Measurements from ENCODE around the gene CUL7.
A peak's percentile ranks its signal among the peaks of the same experiment; 100 is the strongest.

CUL7 gene

GRCh38 chr6:43076464-43077332 is 23.0 kb upstream of the CUL7 start:
- no peak for DNase-seq

GRCh38 chr6:43075670-43076463 is 22.2 kb upstream of the CUL7 start, which contains the start of gene PTK7:
Gene PTK7, plus strand, starts transcription at chr6:43076314. Its CDS starts 175 bp downstream, at chr6:43076489.
- peak; percentile 12 for DNase-seq

- DNase-seq = no peak
Measured at GRCh38 chr6:43074847-43075669, 21.4 kb upstream of the CUL7 start.

DNA sequence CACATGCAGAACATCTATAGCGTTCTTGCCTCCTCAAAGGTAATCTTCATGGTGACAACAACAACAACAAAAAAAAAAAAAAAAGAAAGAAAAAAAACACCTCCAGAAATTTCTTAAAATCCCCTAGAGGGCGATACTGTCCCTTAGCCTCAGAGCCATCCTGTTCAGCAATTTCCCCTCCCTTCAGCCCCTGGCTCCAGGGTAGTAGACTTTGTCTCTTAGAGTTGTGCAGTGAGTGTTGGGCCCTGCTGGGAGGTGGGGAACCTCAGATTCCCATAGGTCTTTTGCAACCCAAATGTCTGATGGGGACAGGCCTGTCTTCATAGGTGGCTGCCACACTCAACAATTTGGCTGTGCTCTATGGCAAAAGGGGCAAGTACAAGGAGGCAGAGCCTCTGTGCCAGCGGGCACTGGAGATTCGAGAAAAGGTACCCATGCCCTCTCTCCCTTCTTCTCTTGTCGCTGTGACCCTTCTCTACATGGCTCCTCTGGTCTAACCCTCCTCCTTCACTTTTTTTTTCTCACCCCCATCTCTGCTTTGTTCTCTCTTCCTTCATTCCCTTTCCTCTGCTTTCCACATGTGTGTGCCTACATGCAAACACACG is 16.5 kb upstream of the CUL7 start:
- DNase-seq = peak; percentile 23

DNA sequence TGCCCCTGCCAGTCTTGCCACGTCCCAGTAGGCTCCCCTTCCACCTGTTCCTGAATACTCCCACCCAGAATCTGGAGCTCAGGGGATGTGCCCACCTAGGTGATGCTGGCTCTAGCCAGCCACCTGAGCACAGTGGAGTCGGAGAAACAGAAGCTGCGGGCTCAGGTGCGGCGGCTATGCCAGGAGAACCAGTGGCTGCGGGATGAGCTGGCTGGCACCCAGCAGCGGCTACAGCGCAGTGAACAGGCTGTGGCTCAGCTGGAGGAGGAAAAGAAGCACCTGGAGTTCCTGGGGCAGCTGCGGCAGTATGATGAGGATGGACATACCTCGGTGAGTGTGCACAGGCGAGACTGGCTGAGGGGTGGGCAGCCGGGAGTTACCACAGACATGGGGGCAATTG is 9.2 kb upstream of the CUL7 start:
- DNase-seq = no peak

- DNase-seq = no peak
Measured at GRCh38 chr6:43061861-43062260, 8.2 kb upstream of the CUL7 start.

DNA sequence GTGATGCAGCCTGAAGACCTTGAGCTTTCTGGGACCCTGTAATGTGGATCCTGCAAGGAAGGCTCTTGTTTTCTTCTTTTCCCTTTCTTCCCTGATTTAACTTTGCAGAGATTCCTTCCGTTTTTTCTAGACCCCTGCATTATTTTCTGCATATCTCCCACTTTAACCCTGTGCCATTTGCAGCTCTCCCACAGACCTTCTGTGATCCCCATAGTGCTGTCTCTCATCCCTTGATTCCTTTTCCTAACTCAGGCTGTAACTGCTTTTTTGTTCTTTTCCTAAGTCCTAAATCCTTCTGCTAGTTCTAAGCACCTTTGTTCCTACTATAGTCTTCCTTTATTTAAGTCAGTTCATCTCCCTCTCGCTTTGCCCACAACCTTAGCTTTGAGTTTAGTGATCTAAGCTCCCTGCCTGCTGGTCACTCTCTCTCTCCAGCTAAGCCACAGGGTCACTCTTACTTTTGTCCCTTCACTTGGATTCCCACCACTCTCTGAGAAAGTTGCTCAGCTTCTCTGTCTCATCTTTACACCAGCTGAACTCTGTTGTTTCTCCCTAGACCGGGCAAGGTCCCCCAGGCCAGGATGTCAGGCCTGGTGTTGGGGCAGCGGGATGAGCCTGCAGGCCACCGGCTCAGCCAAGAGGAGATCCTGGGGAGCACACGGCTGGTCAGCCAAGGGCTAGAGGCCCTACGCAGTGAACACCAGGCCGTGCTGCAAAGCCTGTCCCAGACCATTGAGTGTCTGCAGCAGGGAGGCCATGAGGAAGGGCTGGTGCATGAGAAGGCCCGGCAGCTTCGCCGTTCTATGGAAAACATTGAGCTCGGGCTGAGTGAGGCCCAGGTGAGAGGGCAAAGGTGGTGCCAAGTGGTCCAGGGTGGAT is 7.3 kb upstream of the CUL7 start:
- no peak for DNase-seq

DNA sequence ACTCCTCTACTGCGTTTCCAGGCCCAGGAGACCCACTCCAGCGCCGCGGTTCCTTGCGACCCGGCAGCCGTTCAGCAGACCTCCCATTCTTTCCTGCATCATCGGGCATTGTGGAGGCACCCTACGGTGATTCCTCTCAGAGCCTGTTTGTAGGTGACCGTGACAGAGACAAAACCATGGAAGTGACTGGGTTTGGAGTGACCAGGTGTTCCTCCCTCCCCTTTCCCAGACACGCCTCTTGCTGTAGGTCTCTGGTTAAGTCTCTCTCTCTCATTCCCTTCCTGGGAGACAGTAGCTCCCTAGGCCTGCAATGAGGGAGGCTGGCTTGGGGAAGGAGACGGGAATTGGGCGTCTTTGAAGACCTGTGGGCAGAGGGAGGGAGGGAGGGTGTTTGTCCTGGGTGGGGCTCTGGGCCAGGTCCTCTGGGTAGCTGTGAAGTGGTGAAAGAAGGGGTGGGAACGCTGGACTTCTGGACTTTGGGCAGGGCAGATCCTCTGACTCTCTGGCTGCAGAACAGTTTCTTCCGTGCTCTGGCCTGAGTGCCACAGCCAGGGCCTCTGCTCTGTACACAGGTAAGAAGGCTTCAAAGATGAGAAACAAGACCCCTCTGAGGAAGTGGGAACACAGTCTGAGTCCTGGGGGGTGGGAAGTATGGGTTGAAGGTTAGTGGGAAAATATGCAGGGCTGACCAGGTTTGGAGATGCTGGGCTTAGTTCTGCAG is 6.5 kb upstream of the CUL7 start:
- DNase-seq = no peak

DNA sequence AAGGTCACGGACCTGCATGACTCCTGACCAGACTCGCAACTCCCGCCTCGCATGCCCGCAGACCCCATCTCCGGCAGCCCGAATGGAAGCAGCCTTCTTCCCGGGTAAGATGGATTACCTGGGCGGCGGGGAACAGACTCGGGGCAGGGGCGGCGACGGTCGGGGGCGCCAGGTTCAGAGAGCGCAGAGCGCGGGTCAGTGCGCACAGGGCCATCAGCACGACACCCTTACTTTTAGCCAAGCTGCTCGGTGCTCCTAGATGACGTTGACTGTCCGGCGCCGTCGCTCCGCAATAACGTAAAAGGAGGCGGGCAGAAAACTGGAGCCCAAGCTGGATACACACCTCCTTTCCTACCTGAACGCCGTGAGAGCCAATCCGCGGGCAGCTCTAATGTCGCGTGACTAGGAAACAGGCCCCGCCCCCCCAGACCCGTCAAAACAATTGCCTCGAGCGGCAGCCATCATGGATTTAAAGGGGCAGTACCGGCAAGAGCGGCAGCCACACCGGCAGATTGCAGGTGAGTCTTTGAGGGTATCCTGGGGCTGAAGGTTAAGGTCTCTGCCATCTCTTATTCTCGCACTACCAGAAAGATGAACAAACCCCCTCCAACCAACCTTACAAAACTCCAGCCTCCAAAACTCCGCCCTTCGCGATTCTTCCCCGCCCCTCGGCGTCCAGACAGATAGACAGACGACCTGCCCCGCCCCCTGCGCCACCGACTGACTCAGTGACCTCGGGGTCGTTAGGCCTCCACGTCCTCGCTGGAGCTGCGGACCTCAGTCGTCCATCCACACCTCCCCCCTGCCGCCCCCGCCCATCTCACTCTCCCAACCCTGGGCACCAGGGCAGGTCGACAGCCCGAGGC is 5.8 kb upstream of the CUL7 start, which contains the start of the genes KLC4 and MRPL2:
TSS of gene KLC4 (plus strand) at position 464 of the 866 bp plus-strand sequence. CDS start 1,705 bp downstream, outside the sequence.
TSS of gene MRPL2 (minus strand) at position 267 of the 866 bp plus-strand sequence. CDS start at position 214, 53 bp downstream.
- peak; percentile 98 for DNase-seq

- DNase-seq = no peak
Measured at GRCh38 chr6:43058531-43058930, 4.9 kb upstream of the CUL7 start.

DNA sequence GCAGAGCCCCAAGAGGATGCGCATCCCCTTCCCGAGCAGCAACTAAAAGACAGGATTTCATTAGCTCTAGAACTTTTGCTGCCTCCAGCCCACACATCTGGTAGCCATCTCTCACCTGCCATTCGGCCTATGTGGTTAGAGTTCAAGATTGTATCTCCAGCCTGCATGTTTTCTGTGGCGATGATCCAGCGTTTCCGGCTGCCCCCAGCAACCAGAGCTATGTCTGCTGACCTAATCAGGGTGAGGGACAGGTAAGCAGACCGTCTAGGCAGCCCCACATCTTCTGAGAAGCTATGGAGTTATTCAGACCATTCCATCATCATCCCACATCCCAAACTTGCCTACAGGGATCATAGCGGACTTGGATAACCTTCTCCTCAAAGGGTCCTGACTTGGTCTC is 2.3 kb upstream of the CUL7 start:
- no peak for DNase-seq

DNA sequence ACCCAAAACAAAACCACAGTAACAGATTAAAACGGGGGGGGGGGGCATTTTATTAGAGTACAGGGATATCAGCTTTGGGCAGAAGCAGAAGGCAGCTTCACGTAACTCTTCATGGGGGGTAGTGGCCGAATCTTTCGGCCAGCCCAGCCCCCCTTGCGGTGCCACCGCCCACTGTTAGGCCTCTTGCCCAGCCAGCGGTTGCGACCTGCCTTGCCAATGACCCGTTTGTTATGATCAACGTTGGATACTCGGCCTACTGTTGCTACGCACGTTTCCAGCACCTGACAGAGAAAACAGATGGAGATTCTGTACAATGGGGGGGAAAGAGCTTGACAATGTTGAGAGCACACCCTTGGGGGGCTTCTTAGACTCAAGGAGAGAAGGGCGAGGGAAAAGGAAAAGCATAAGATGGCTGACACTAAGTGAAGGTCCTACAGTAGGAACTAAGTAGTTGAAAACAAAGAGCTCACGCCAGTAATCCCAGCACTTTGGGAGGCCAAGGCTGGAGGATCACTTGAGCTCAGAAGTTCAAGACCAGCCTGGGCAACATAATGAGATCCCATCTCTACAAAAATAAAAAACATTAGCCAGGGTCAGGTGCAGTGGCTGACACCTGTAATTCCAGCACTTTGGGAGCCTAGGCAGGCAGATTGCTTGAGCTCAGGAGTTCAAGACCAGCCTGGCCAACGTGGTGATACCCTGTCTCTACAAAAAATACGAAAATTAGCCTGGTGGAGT is 724 bp upstream of the CUL7 start:
- DNase-seq = no peak

GRCh38 chr6:43052842-43053544 is 658 bp downstream of the CUL7 start:
- no peak for DNase-seq

GRCh38 chr6:43052225-43052841 is 1.3 kb downstream of the CUL7 start:
- DNase-seq = no peak

DNA sequence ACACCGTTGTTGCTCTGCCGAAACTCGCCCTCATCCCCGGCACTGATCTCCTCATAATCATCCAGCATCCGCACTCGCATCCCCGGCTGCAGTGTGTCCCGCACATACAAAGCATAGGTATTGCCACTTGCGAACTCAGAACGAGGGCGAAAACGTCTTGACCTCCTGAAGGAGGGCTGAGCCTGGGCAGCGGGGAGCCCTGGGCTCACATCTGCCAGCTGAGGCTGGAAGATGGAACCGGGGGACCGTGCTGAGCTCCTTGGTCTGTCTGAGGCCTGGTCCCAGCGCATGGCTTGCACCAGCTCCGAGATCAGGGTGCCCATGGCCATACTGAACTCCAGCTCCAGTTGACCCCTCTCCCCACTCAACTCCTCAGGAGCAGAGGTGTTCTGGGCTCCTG is 2.7 kb downstream of the CUL7 start:
- no peak for DNase-seq

DNA sequence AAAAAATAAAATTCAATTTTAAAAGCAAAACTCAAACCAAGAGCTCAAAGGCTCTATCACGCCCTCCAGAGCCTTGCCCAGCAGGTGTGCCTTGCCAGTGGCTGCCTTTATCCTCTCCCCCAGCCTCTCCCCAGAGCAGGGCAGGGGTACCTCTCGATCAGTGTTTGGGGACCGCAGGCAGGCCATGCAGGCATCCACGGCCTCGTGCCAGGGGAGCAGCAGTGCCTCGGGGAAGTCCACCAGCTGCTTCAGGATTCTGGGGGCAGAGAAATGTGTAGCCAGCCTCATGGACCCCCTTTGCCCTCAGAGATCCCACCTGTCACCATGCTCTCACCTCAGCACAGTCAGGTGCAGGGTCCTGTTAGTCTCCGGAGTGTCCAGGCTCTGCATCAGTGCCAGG is 5.7 kb downstream of the CUL7 start:
- no peak for DNase-seq

DNA sequence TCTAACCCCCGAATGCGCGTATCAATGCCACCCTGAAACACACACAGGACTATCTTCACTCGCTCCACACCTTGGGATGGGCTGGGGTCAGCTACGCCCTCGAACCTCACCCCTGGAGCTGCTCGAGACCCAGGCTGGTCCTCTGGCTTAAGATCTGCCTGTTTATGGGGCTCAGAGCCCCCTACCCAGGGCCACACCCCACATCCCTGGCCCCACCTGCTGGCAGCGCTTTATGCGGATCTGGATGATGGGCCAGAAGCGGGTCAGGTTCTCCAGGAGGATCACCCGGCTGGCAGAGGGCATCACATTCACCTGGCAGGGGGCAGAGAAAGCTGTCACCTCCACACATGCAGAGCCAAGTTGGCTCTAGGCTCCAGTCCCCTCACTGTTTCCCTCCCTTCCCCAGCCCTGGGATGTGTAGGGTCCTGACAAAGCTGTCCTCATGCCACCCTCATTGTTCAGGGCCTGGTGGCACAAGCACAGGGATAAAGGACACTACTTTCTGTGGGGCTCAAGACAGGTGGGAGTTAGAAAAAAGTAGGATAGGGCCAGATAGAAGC is 8.2 kb downstream of the CUL7 start:
- DNase-seq = no peak
